ENCODE data around the gene CD99.

The CD99 gene

GRCh38 chrX:2708021-2708420 is 16.9 kb downstream of the CD99 start:
- POLR2A ChIA-PET = no interaction called here

More at GRCh38 chrX:2708021-2708420, 16.9 kb downstream of the CD99 start:
- peaks cover 9 to 18% of the 10 kb centered on the region in 2 experiments; a peak in 2 of 3 replicates for H3K36me3 ChIP-seq (ENCODE audit: control insufficient read depth in 2 of 2, insufficient read depth in 1 of 2, low read length in 2 of 2)
- no peak for TF ChIP-seq ZNF362 (tag by site-specific recombination; IDR thresholded peaks at IDR 0.05)
- TF ChIP-seq, protein P1, sequence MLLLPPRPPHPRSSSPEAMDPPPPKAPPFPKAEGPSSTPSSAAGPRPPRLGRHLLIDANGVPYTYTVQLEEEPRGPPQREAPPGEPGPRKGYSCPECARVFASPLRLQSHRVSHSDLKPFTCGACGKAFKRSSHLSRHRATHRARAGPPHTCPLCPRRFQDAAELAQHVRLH (tag by site-specific recombination; IDR thresholded peaks at IDR 0.05) = no peak
- TF ChIP-seq ZNF521 (tag by site-specific recombination; IDR thresholded peaks at IDR 0.05) = no peak
- TF ChIP-seq, protein P2, sequence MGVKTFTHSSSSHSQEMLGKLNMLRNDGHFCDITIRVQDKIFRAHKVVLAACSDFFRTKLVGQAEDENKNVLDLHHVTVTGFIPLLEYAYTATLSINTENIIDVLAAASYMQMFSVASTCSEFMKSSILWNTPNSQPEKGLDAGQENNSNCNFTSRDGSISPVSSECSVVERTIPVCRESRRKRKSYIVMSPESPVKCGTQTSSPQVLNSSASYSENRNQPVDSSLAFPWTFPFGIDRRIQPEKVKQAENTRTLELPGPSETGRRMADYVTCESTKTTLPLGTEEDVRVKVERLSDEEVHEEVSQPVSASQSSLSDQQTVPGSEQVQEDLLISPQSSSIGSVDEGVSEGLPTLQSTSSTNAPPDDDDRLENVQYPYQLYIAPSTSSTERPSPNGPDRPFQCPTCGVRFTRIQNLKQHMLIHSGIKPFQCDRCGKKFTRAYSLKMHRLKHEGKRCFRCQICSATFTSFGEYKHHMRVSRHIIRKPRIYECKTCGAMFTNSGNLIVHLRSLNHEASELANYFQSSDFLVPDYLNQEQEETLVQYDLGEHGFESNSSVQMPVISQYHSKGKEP (tag by site-specific recombination; IDR thresholded peaks at IDR 0.05) = no peak
- TF ChIP-seq ZNF138 (tag by site-specific recombination; IDR thresholded peaks at IDR 0.05; ENCODE audit: borderline replicate concordance) = no peak
- TF ChIP-seq ZNF777 (tag by site-specific recombination; IDR thresholded peaks at IDR 0.05; ENCODE audit: borderline replicate concordance) = no peak
- TF ChIP-seq GLI4 (tag by site-specific recombination; IDR thresholded peaks at IDR 0.05) = no peak
- TF ChIP-seq ZBTB49 (tag by site-specific recombination; IDR thresholded peaks at IDR 0.05; ENCODE audit: low read depth) = no peak
- TF ChIP-seq ZNF184 (tag by site-specific recombination; IDR thresholded peaks at IDR 0.05) = no peak
- TF ChIP-seq, protein P3, sequence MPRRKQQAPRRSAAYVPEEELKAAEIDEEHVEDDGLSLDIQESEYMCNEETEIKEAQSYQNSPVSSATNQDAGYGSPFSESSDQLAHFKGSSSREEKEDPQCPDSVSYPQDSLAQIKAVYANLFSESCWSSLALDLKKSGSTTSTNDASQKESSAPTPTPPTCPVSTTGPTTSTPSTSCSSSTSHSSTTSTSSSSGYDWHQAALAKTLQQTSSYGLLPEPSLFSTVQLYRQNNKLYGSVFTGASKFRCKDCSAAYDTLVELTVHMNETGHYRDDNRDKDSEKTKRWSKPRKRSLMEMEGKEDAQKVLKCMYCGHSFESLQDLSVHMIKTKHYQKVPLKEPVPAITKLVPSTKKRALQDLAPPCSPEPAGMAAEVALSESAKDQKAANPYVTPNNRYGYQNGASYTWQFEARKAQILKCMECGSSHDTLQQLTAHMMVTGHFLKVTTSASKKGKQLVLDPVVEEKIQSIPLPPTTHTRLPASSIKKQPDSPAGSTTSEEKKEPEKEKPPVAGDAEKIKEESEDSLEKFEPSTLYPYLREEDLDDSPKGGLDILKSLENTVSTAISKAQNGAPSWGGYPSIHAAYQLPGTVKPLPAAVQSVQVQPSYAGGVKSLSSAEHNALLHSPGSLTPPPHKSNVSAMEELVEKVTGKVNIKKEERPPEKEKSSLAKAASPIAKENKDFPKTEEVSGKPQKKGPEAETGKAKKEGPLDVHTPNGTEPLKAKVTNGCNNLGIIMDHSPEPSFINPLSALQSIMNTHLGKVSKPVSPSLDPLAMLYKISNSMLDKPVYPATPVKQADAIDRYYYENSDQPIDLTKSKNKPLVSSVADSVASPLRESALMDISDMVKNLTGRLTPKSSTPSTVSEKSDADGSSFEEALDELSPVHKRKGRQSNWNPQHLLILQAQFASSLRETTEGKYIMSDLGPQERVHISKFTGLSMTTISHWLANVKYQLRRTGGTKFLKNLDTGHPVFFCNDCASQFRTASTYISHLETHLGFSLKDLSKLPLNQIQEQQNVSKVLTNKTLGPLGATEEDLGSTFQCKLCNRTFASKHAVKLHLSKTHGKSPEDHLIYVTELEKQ (tag by site-specific recombination; IDR thresholded peaks at IDR 0.05; ENCODE audit: borderline replicate concordance) = no peak
- TF ChIP-seq TRIM28 (IDR thresholded peaks at IDR 0.05; ENCODE audit: borderline replicate concordance, low read length) = no peak
- no peak for TF ChIP-seq ZNF791 (tag by site-specific recombination; IDR thresholded peaks at IDR 0.05)
- no peak for TF ChIP-seq ZNF600 (tag by site-specific recombination; IDR thresholded peaks at IDR 0.05)
- no peak for TF ChIP-seq ZNF174 (tag by site-specific recombination; IDR thresholded peaks at IDR 0.05)
- no peak for TF ChIP-seq ZNF391 (tag by site-specific recombination; IDR thresholded peaks at IDR 0.05; ENCODE audit: borderline replicate concordance, low read depth)
- TF ChIP-seq ZFP41 (tag by site-specific recombination; IDR thresholded peaks at IDR 0.05; ENCODE audit: borderline replicate concordance) = no peak
- TF ChIP-seq, protein P4, sequence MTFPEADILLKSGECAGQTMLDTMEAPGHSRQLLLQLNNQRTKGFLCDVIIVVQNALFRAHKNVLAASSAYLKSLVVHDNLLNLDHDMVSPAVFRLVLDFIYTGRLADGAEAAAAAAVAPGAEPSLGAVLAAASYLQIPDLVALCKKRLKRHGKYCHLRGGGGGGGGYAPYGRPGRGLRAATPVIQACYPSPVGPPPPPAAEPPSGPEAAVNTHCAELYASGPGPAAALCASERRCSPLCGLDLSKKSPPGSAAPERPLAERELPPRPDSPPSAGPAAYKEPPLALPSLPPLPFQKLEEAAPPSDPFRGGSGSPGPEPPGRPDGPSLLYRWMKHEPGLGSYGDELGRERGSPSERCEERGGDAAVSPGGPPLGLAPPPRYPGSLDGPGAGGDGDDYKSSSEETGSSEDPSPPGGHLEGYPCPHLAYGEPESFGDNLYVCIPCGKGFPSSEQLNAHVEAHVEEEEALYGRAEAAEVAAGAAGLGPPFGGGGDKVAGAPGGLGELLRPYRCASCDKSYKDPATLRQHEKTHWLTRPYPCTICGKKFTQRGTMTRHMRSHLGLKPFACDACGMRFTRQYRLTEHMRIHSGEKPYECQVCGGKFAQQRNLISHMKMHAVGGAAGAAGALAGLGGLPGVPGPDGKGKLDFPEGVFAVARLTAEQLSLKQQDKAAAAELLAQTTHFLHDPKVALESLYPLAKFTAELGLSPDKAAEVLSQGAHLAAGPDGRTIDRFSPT (tag by site-specific recombination; IDR thresholded peaks at IDR 0.05) = no peak
- no peak overlapping the region for H3K27ac ChIP-seq (ENCODE audit: extremely low read depth, low read depth, low read length)
- H3K9me3 ChIP-seq (ENCODE audit: control insufficient read depth, insufficient read depth, low read depth, low read length) = no peaks in the 10 kb centered on the region
- CTCF ChIA-PET = no interaction called here
- no peak overlapping the region for H3K4me3 ChIP-seq (ENCODE audit: low read depth, low read length)
- no peaks in the 10 kb centered on the region; the same call in 1 of the 2 replicates for H3K4me1 ChIP-seq (ENCODE audit: control insufficient read depth, insufficient read depth, low read length)
